ENCODE results near the gene NGRN.

- TF ChIP-seq POLR2A (IDR thresholded peaks at IDR 0.05; ENCODE audit: low read depth, low read length) (no peak), POLR2AphosphoS5 (IDR thresholded peaks at IDR 0.05; ENCODE audit: low read depth, low read length) (no peak), TAF1 (IDR thresholded peaks at IDR 0.05; ENCODE audit: borderline replicate concordance, low read depth, low read length) (no peak)
Measured at GRCh38 chr15:90262426-90262825, 3.0 kb upstream of the NGRN start.

Measured in GM12892 (cell line).